Adrenal gland (tissue), 12 donors: ENCODE data around the gene ARL3. TPM values are rescaled to one million over a fixed set of nuclear protein-coding genes. Genes with fewer than 3 reads are reported as not detected.

ENCODE experiments used
- DNase-seq, 7 donors: peaks; one replicate each; pipeline ENCODE4 v3.0.0-alpha.2; 2019 to 2020
- H3K27ac ChIP-seq, 5 donors: fragments of 200-600 bp; sonication (generic) in 4 of 5; 1 replicate in 3 of 5; 2 replicates in 2 of 5; pipeline versions ENCODE4 v1.5.1 to v1.8.0; 2016 to 2020; ENCODE audit warnings: mild to moderate bottlenecking in 1 of 5
- H3K27me3 ChIP-seq: fragments of 200-600 bp; 2 replicates; pipeline ENCODE4 v1.8.0; 2021
- H3K36me3 ChIP-seq, 2 donors: fragments of 200-600 bp; replicated peaks in 1 of 2; 1 replicate in 1 of 2; 2 replicates in 1 of 2; pipeline versions ENCODE4 v1.5.1 to v1.8.0; 2018 to 2022
- H3K4me1 ChIP-seq, 2 donors: fragments of 200-600 bp; replicated peaks in 1 of 2; 1 replicate in 1 of 2; 2 replicates in 1 of 2; pipeline versions ENCODE4 v1.5.1 to v1.8.0; 2018 to 2021
- H3K4me3 ChIP-seq, 4 donors: fragments of 200-600 bp; sonication (generic) in 3 of 4; one replicate each; pipeline ENCODE4 v1.5.1; 2016 to 2018
- H3K9me3 ChIP-seq, 3 donors: fragments of 200-600 bp; sonication (generic) in 1 of 3; replicated peaks in 1 of 3; 1 replicate in 2 of 3; 2 replicates in 1 of 3; pipeline versions ENCODE4 v1.5.1 to v1.8.0; 2016 to 2021
- POLR2A ChIP-seq, 2 donors: fragments of 450-650 bp; IDR thresholded peaks; one replicate each; pipeline ENCODE4 v1.6.1; 2017; ENCODE audit warnings: antibody characterized with exemption in 2 of 2, mild to moderate bottlenecking in 2 of 2, moderate library complexity in 1 of 2
- WGBS, 4 donors: extraction: QIAGEN DNeasy Blood & Tissue Kit in 2 of 4; methylation state at CpG; one replicate each; pipeline versions ENCODE4 v1.1.5 to v1.1.7; 2013 to 2017; 5-methylcytosine and 5-hydroxymethylcytosine counted together
- intact Hi-C, 2 donors: fragments of 100-400 bp; cut with DNase I; formaldehyde crosslinking; loops; one replicate each; pipeline versions ENCODE4 v1.14.1 to v1.15.0; 2022 to 2023
- polyA plus RNA-seq, 3 donors: library from polyadenylated mRNA; stranded (reverse); fragments of 200-250 nt in 2 of 3; fragments of 350-450 nt in 1 of 3; fragmentation: Illumina TruSeq in 1 of 3; extraction: RNeasy Lipid Tissue Mini Kit (QIAGEN cat#74804) in 1 of 3; gene quantifications; one replicate each; pipeline ENCODE4 v1.2.3, GENCODE V29; 2013 to 2014
- total RNA-seq, 9 donors: library from RNA; depleted of rRNA in 4 of 9; stranded (reverse); fragments of >200 nt in 4 of 9; fragments of 120-200 nt in 1 of 9; fragmentation: NEBNext Ultra II Directional in 1 of 9; extraction: Animal tissue kit (Norgen Biotek cat#: 25700) in 1 of 9; gene quantifications; one replicate each; pipeline versions ENCODE4 v1.1.0 to v1.2.4, GENCODE V29; 2013 to 2023
- TF ChIP-seq, protein P1 (sequence below), 6 experiments: fragments of 450-650 bp in 4 of 6; fragments of 200-600 bp in 2 of 6; sonication (generic) in 1 of 6; IDR thresholded peaks; 1 replicate in 5 of 6; 2 replicates in 1 of 6; pipeline versions ENCODE4 v1.5.1 to v1.8.0; 2016 to 2021; ENCODE audit warnings: antibody characterized with exemption in 6 of 6, mild to moderate bottlenecking in 2 of 6, moderate library complexity in 1 of 6
- donor health status: healthy with polysubstance abuse.
- donor health status: Bipolar disorder and iron deficiency.
- donor health status: DM: yes; HTN: yes; CAD: no.
- donor health status: DM: no; HTN: no; CAD: no.
- donor health status: DM: no; HTN: no; CAD: no.
- donor health status: DM: yes; HTN: yes; CAD: no.

Gene ARL3
- total and polyA plus RNA-seq, 12 donors: 4.8 to 20.5 (median 8.8) TPM

DNA sequence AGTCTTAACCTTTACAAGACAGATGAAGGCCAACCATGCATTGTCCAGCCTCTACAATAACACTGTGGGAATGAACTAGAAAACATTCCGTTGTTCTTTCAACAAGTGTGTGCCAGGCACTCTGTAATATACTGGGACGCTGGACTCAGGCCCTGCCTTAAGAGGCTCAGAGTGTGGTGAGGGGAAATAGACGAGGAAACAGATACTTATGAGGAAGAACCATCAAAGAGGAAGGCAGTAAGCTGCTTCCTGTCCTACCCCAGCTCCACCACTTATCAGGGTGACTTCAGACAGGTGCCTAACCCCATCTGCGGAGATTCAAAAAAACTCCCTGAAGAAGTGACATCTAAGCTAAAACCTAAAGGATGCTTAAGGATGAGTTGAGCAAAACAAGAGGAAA is 78.8 kb downstream of the ARL3 start:
- Histone ChIP-seq H3K4me3 (no peak overlapping the region), H3K27me3 (no peaks in the 10 kb centered on the region), H3K4me1 (peaks cover 18 to 30% of the 10 kb centered on the region in 2 donors), H3K36me3 (peaks cover 0 to 7% of the 10 kb centered on the region in 2 donors), H3K27ac (peak overlapping the region in 1 of 5 donors; percentile 88), H3K9me3 (no peaks in the 10 kb centered on the region)
- no peak for DNase-seq
- intact Hi-C loops: no loop called here
- no peak for TF ChIP-seq POLR2A (IDR thresholded peaks at IDR 0.05)
- TF ChIP-seq, protein P1, sequence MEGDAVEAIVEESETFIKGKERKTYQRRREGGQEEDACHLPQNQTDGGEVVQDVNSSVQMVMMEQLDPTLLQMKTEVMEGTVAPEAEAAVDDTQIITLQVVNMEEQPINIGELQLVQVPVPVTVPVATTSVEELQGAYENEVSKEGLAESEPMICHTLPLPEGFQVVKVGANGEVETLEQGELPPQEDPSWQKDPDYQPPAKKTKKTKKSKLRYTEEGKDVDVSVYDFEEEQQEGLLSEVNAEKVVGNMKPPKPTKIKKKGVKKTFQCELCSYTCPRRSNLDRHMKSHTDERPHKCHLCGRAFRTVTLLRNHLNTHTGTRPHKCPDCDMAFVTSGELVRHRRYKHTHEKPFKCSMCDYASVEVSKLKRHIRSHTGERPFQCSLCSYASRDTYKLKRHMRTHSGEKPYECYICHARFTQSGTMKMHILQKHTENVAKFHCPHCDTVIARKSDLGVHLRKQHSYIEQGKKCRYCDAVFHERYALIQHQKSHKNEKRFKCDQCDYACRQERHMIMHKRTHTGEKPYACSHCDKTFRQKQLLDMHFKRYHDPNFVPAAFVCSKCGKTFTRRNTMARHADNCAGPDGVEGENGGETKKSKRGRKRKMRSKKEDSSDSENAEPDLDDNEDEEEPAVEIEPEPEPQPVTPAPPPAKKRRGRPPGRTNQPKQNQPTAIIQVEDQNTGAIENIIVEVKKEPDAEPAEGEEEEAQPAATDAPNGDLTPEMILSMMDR (IDR thresholded peaks at IDR 0.05): no peak
- 45 to 53% (median 50%) methylated on average over 4 of the region's 4 CpGs for WGBS, 4 donors

DNA sequence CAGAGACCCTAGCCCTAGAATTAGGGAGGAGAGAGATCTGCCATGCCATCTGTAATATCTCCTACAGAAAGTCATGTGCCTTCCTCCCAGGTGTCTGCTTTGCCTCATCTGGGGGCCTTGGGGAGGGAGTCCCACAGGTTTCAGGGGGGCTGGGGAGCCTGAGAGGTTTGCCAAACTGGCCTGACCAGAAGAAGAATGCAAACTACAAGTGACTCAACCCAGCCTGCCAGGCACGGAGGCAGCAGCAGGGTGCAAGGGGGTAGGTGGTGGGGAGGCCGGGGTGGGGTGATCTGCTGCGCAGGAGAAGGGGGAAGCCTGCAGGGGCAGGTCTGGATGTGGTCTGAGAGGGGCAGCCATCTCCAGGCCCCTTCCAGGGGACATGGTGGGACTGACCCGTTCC is 79.5 kb downstream of the ARL3 start:
- Histone ChIP-seq H3K4me1 (peaks cover 18 to 35% of the 10 kb centered on the region in 2 donors), H3K9me3 (no peaks in the 10 kb centered on the region), H3K36me3 (peaks cover 0 to 11% of the 10 kb centered on the region in 2 donors), H3K4me3 (no peak overlapping the region), H3K27me3 (no peaks in the 10 kb centered on the region), H3K27ac (peak overlapping the region in 1 of 5 donors; percentile 88)
- TF ChIP-seq, protein P1 (IDR thresholded peaks at IDR 0.05): no peak
- no peak for TF ChIP-seq POLR2A (IDR thresholded peaks at IDR 0.05)
- DNase-seq: no peak
- WGBS, 4 donors: 64 to 75% (median 74%) methylated on average over 2 to 4 of the region's 4 CpGs; no CpG with 5 or more reads in 1 of the 4 donors
- intact Hi-C loops: no loop called here

DNA sequence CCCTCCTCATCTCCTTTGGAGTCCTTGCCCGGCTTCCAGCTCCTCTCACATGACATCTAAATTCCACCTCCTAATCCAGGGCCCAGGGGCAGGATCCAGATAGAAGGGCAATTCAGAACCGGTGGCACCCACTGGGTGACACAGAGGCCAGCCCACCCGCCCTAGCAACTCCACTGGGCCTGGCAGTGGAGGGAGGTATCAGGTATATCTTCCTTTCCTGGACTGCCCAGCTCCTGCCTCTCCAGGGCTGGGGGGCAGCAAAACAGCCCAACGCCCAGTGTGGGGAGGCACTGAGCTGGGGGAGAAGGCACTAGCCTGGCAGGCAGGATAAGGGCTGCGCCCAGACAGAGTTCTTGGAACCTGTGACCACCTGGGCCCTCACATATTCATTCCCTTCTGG is 80.3 kb downstream of the ARL3 start:
- no peak for DNase-seq

DNA sequence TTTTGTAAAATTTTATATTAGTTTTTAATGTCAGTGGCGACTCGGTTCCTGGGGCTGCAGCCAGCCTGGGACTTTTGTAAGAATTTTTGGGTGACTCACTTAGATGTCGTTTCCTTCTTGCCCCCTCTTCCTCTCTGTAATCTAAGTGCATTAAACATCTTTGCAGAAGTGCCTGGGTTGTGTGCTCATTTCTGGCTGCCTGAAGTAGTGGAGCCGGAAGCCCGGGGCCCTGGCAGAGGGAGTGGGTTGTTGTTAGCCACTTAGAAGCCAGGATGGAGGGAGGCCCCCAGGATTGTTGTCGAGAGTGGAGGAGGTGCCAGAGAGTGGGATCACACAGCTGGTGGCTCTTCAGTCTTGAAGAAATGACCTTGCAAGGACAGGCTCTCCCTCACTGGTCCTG is 80.9 kb downstream of the ARL3 start:
- Histone ChIP-seq H3K4me1 (peaks cover 22 to 48% of the 10 kb centered on the region in 2 donors), H3K27me3 (no peaks in the 10 kb centered on the region), H3K9me3 (no peaks in the 10 kb centered on the region), H3K36me3 (peaks cover 0 to 11% of the 10 kb centered on the region in 2 donors), H3K4me3 (peak overlapping the region in 1 of 4 donors; percentile 20), H3K27ac (peak overlapping the region in 4 of 5 donors; percentile 49 to 88 (median 66))
- WGBS, 4 donors: 4 to 11% (median 7%) methylated on average over 6 of the region's 6 CpGs
- intact Hi-C loops: no loop called here
- TF ChIP-seq, protein P1 (IDR thresholded peaks at IDR 0.05): no peak
- no peak for TF ChIP-seq POLR2A (IDR thresholded peaks at IDR 0.05)
- peak in 4 of 7 donors; percentile 48 to 72 (median 62) for DNase-seq

More for the DNA sequence above, 80.3 kb downstream of the ARL3 start:
- Histone ChIP-seq H3K27me3 (no peaks in the 10 kb centered on the region), H3K27ac (peak overlapping the region in 4 of 5 donors; percentile 49 to 88 (median 66)), H3K4me1 (peaks cover 18 to 42% of the 10 kb centered on the region in 2 donors), H3K36me3 (peaks cover 0 to 11% of the 10 kb centered on the region in 2 donors), H3K9me3 (no peaks in the 10 kb centered on the region), H3K4me3 (no peak overlapping the region)
- WGBS, 4 donors: 87 to 95% (median 92%) methylated on average over 1 to 5 of the region's 5 CpGs
- TF ChIP-seq POLR2A (IDR thresholded peaks at IDR 0.05): no peak
- TF ChIP-seq, protein P1 (IDR thresholded peaks at IDR 0.05): no peak
- intact Hi-C loops: no loop called here
